HG02840 (cell line): ENCODE measurements around the gene OTULINL.

Source experiments
- ATAC-seq: cut with Tn5 transposase; IDR thresholded peaks from one replicate; pipeline ENCODE4 v1.9.1; 2021; ENCODE audit warnings: mild to moderate bottlenecking, moderate library complexity, moderate number of reproducible peaks; ENCODE audit not compliant: unreplicated experiment, low FRiP score

Gene OTULINL

DNA sequence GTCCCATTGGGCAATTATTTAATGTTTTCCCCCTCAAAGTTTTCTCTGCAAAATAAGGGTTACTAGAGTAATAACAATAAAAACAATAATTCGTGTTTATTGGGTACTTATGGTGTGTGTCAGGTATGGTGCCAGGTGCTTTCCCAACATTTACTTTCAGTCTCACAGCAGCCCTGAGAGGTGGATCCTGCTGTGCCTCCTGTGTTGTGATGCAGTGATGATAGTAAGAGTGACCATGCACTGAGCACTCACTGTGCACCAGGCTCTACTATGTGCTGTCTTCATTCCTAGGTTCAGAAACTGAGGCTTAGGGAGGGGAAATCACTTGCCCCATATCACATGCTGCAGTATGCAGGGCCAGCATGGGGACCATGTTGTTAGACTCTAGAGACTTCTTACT, 15.5 kb downstream of the OTULINL start:
- ATAC-seq, result no peak

GRCh38 chr5:14598225-14598624, 16.6 kb downstream of the OTULINL start:
- ATAC-seq, result no peak

DNA sequence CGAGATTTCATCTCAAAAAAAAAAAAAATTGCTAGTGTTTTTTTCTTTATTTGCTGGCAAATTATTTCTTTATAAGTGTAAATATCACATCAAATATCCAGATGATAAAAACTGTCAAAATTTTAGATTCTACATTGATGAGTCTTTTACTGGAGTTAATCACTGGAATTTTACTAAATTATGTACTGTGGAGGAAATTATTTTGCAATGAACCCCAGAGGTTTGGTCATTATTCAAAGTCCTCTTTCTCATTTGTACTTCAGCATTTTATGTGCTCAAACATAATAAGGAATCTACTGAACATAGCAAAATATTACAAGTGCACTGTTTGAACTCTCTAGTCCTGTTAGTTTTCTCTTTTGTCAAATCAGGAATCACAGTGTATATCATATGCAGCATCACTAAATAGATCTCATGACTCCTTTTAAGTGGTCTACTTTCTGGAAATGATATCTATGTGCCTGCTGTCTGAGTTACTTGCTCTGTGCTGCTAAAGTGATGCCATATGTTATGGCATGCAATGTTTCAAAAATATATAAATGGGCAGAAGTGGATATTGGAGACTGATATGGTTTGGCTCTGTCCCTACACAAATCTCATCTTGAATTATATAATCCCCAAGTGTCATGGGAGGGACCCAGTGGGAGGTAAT, 18.0 kb downstream of the OTULINL start:
- ATAC-seq, result no peak

GRCh38 chr5:14600846-14601245, 19.3 kb downstream of the OTULINL start:
- ATAC-seq, result no peak

GRCh38 chr5:14603141-14603540, 21.5 kb downstream of the OTULINL start:
- no peak for ATAC-seq

GRCh38 chr5:14607104-14607503, 25.5 kb downstream of the OTULINL start:
- ATAC-seq, result no peak

DNA sequence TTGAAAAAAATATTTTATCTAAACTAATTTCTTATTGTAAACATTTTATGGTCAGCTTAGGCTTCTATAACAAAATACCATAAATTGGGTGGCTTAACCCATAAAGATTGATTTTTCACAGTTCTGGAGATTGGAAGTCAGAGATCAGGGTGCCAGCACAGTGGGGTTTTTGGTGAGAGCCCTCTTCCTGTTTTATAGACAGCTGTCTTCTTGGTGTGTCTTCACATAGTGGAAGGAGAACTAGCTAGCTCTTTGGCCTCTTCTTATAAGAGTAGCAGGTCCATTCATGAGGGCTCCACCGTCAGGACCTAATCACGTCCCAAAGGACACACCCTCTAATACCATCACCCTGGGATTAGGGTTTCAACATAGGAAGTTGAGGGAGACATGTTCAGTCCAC, 26.6 kb downstream of the OTULINL start:
- ATAC-seq, result no peak

- no peak for ATAC-seq
These were observed 30.1 kb downstream of the OTULINL start for GRCh38 chr5:14611737-14612136.

DNA sequence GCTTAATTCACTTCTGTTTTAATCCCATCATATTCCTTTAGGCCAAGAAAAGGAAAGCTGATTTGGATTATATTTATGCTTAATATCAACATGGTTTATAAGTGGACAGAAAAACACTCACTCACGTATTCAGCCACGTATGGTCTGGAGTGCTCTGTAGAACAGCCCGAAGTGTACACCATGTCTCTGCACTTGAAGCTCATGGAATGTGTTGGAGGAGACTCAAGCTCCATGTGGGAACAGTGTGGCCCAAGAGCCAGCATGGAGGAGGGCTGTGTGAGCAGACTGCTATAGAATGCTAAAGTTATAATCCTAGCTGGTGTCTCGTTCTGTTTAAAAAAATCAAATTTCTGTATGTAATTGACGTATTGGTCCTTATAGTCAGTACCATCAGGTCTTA, 32.9 kb downstream of the OTULINL start:
- no peak for ATAC-seq

- ATAC-seq, result no peak
These were observed 33.8 kb downstream of the OTULINL start for GRCh38 chr5:14615365-14615764.

- no peak for ATAC-seq
These were observed 35.8 kb downstream of the OTULINL start for GRCh38 chr5:14617441-14617840.

DNA sequence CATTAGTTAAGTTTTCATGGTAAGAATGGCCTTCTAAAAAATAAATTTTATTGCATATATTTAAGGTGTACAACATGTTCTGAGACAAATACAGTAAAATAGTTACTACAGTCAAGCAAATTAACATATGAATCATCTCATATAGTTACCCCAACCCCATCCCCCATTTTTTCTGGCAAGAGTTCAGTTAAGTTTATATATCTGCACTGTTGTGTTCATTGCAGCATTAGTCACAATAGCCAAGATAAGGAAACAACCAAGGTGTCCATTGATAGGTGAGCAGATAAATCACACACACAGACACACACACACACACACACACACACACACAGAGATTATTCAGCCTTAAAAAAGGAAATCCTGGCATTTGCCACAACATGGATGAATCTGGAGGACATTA, 45.7 kb downstream of the OTULINL start:
- ATAC-seq, result no peak

GRCh38 chr5:14628346-14628745, 46.8 kb downstream of the OTULINL start:
- no peak for ATAC-seq

DNA sequence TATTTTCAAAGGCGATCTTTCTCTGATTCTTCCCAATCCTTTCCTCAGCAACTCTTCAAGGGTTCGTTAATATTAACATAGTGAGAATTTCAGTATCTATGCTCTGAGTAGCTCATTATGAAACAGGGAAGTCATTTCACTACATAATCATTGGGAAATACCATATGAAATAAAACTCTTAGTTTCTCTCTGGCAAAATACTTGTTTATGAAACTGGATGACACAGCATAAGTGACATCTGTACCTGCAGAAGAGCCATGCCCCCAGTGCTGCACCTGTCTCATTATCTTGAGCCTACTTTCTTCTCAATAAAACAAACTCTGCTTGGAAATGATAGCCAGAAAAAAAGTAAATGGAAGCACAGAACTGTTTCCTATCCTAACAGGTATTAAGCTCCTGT, 49.1 kb downstream of the OTULINL start:
- no peak for ATAC-seq

- ATAC-seq, result no peak
These were observed 54.1 kb downstream of the OTULINL start for GRCh38 chr5:14635656-14636055.

- ATAC-seq, result no peak
These were observed 59.2 kb downstream of the OTULINL start for GRCh38 chr5:14640765-14641164.

DNA sequence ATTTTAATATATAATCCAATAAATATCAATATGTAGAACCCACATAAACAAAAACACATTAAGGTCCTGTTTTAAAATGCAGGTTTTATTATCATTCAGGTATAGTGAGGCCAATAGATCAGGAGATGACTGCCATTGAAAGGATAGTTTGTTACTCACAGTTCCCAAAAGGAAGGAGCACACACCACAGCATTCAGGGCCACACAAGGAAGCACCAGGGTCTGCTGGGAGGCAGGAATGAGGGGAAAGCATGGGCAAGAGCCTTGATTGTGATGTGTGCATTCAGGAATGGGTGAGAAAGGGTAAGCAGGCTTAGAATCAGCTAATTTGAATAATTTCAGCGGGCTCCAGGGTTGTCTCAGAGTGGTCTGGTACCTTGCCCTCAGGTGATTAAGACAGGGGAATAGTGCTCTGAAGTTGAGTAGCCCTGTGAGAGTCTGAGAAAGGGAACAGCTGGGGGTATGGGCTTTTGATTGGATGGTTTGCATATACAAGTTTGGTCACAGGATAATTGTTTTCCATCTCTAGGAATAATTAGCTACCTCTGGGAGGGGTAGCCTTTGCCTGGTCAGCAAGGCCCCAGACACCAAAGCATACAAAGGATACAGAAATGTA, 63.1 kb downstream of the OTULINL start:
- ATAC-seq, result no peak

DNA sequence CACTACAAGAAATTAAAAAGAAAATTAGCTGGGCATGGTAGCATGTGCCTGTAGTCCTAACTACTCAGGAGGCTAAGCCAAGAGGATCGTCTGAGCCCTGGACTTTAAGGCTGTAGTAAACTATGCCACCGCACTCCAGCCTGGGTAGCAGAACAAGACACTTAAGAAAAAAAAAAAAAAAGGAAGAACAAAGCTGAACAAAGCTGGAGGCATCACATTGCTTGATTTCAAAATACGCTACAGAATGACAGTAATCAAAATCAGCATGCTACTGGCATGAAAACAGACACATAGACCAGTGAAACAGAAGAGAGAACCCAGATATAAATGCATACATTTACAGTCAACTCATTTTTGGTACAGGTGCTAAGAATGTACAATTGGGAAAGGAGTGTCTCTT, 68.5 kb downstream of the OTULINL start:
- no peak for ATAC-seq

DNA sequence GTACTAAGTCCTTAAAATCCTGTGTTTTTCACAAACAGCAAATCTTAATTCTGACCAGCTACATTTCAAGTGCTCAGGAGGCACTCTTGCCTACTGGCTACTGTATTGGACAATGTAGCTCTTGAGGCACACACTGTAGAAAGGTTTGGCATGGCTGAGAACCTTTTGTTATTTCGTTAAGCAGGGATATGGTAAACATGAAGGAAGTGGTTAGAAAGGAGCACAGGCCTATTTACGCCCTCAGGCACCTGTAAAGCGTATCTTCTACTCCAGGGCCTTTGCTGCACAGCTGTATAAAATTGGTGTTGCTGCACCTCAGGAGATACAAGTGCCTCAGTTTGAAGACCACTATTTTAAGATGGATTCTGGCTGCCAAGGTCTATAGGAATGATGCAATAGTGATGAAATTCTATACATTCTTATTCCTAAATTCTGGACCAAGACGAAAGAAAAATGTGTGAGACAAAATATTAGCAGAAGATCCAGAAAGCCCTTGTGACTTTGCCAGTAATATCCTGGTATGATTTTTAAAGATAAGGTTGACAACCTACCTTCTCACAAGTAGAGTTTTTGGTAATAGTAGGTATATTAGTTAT, 73.7 kb downstream of the OTULINL start:
- no peak for ATAC-seq

DNA sequence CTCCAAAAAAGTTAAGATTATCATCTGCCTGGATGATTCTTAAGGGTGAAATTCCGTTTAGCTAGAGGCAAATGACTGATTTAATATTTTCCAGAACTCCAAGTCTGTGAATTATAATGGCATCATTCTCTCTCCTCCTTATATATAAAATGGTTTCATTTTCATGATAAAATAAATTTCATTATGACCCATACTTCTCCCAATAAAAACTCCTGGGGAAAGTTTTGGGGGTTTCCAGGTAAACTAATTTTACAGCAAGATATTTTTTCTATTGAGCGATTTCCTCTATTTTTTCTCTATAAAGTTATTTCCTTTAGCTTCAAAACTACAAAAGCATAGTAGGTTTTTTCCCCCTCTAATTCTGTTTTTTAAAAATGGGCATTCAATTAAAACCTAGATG, 75.3 kb downstream of the OTULINL start:
- ATAC-seq, result no peak

DNA sequence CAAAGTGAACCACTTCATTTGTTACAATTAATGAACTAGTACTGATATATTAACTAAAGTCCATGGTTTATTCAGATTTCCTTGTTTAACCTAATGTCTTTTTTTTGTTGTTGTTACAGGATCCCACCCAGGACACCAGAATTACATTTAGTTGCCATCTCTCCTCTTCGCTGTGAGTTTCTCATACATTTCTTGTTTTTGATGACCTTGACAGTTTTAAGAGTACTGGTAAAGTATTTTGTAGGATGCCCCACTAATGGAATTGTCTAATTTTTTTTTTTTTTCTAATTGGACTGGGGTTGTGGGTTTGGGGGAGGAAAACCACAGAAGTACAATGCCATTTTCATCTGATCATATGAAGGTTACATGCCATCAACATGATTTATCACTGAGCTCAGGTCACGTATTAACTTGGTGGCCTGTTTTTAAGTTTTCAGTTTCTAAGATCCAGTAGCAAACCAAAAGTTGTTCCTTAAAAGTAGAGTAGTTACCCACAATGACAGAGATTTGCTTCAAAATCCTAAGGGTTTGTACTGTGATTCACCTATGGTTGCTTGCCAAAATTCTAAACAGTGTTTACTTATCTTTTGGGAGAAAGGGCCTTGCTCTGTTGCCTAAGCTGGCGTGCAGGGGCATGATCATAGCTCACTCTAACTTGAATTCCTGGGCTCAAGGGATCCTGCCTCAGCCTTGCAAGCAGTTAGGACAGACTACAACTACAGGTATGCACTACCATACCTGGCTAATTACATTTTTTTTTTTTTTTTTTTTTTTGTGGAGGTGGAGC, 78.4 kb downstream of the OTULINL start:
- no peak for ATAC-seq
